ENCODE results near the gene BOD1.

DNA sequence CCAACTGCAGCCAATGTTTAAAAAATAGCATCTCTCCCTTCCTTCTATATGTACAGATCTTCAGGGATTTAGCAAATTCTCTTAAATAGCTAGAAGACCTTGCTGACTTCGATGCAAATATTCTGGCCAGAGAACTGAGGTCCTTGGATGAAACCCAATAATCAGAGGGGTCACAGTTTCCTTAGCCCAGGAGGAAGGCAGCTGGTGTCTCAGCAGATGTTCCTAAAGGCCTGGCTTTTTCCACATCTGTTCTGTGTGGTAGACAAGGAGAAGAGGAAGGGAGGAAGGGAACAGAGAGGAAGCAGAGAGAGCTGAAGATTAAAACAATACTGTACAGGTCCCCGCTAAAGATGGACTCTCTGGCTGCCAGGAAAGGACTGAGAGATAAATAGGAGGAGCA, 33.1 kb downstream of the BOD1 start:
- TF ChIP-seq, protein P1, sequence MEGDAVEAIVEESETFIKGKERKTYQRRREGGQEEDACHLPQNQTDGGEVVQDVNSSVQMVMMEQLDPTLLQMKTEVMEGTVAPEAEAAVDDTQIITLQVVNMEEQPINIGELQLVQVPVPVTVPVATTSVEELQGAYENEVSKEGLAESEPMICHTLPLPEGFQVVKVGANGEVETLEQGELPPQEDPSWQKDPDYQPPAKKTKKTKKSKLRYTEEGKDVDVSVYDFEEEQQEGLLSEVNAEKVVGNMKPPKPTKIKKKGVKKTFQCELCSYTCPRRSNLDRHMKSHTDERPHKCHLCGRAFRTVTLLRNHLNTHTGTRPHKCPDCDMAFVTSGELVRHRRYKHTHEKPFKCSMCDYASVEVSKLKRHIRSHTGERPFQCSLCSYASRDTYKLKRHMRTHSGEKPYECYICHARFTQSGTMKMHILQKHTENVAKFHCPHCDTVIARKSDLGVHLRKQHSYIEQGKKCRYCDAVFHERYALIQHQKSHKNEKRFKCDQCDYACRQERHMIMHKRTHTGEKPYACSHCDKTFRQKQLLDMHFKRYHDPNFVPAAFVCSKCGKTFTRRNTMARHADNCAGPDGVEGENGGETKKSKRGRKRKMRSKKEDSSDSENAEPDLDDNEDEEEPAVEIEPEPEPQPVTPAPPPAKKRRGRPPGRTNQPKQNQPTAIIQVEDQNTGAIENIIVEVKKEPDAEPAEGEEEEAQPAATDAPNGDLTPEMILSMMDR (IDR thresholded peaks at IDR 0.05): no peak
- TF ChIP-seq POLR2A (IDR thresholded peaks at IDR 0.05) (no peak), EP300 (IDR thresholded peaks at IDR 0.05) (no peak)
